ENCODE results near the gene HFE. TPM values are rescaled to one million over a fixed set of nuclear protein-coding genes. Genes with fewer than 3 reads are reported as not detected.
"Not testable (repeated sequence)": the region's sequence is repeated elsewhere in the genome, so short reads cannot be mapped to it uniquely, and the experiment has no call there.

The HFE gene
- polyA plus RNA-seq, 4 donors: 7.4 to 8.8 (median 8.2) TPM

GRCh38 chr6:26058477-26059033 lies 28.7 kb upstream of the HFE start:
- DNase-seq (ENCODE audit: low read depth in 4 of 4, low spot score in 2 of 4): not testable (repeated sequence)

GRCh38 chr6:26059941-26060340 lies 27.3 kb upstream of the HFE start:
- no peak for DNase-seq (ENCODE audit: low read depth in 4 of 4, low spot score in 2 of 4)

- no peak for DNase-seq (ENCODE audit: low read depth in 4 of 4, low spot score in 2 of 4)
These were observed 22.5 kb upstream of the HFE start for GRCh38 chr6:26064619-26065257.

- DNase-seq (ENCODE audit: low read depth in 4 of 4, low spot score in 2 of 4): peak in 2 of 4 donors; percentile 70 to 88
These were observed 21.3 kb upstream of the HFE start for GRCh38 chr6:26065952-26066380.

- DNase-seq (ENCODE audit: low read depth in 4 of 4, low spot score in 2 of 4): no peak
These were observed 19.9 kb upstream of the HFE start for GRCh38 chr6:26067367-26067766.

- no peak for DNase-seq (ENCODE audit: low read depth in 4 of 4, low spot score in 2 of 4)
These were observed 19.2 kb upstream of the HFE start for GRCh38 chr6:26068036-26068435.

GRCh38 chr6:26071135-26071534 lies 16.1 kb upstream of the HFE start:
- no peak for DNase-seq (ENCODE audit: low read depth in 4 of 4, low spot score in 2 of 4)

GRCh38 chr6:26075063-26075717 lies 12.0 kb upstream of the HFE start:
- DNase-seq (ENCODE audit: low read depth in 4 of 4, low spot score in 2 of 4): no peak

GRCh38 chr6:26078066-26078465 lies 9.2 kb upstream of the HFE start:
- not testable (repeated sequence) for DNase-seq (ENCODE audit: low read depth in 4 of 4, low spot score in 2 of 4)

GRCh38 chr6:26081096-26081495 lies 6.1 kb upstream of the HFE start:
- DNase-seq (ENCODE audit: low read depth in 4 of 4, low spot score in 2 of 4): not testable (repeated sequence)

- no peak for DNase-seq (ENCODE audit: low read depth in 4 of 4, low spot score in 2 of 4)
These were observed 1.0 kb upstream of the HFE start for GRCh38 chr6:26086211-26086610.

- DNase-seq (ENCODE audit: low read depth in 4 of 4, low spot score in 2 of 4): no peak
These were observed 1.1 kb downstream of the HFE start for GRCh38 chr6:26088344-26088743.

- DNase-seq (ENCODE audit: low read depth in 4 of 4, low spot score in 2 of 4): no peak
These were observed 2.0 kb downstream of the HFE start for GRCh38 chr6:26089272-26089671.

GRCh38 chr6:26092443-26092842 lies 5.2 kb downstream of the HFE start:
- DNase-seq (ENCODE audit: low read depth in 4 of 4, low spot score in 2 of 4): no peak

- no peak for DNase-seq (ENCODE audit: low read depth in 4 of 4, low spot score in 2 of 4)
These were observed 6.8 kb downstream of the HFE start for GRCh38 chr6:26094036-26094435.

- peak in 1 of 4 donors; percentile 63 for DNase-seq (ENCODE audit: low read depth in 4 of 4, low spot score in 2 of 4)
These were observed 10.1 kb downstream of the HFE start for GRCh38 chr6:26097268-26097875.

GRCh38 chr6:26103141-26103769 lies 16.0 kb downstream of the HFE start:
- DNase-seq (ENCODE audit: low read depth in 4 of 4, low spot score in 2 of 4): no peak

- DNase-seq (ENCODE audit: low read depth in 4 of 4, low spot score in 2 of 4): peak; percentile 94 to 99 (median 95)
These were observed 16.7 kb downstream of the HFE start for GRCh38 chr6:26103770-26104456.

- no peak for DNase-seq (ENCODE audit: low read depth in 4 of 4, low spot score in 2 of 4)
These were observed 17.4 kb downstream of the HFE start for GRCh38 chr6:26104457-26105108.

- no peak for DNase-seq (ENCODE audit: low read depth in 4 of 4, low spot score in 2 of 4)
These were observed 18.0 kb downstream of the HFE start for GRCh38 chr6:26105109-26105730.
